Gastrocnemius medialis (tissue), 4 donors: ENCODE data around the gene GHRL. TPM values are rescaled to one million over a fixed set of nuclear protein-coding genes. Genes with fewer than 3 reads are reported as not detected.

Experiments
- ATAC-seq, 2 donors: fragments of 150-250 bp; one replicate each; pipeline ENCODE4 v1.9.1; 2016
- DNase-seq, 2 donors: peaks; one replicate each; pipeline ENCODE4 v3.0.0-alpha.2; 2019
- H3K27ac ChIP-seq, 4 donors: fragments of 200-600 bp; sonication (generic); 1 replicate in 1 of 4; 2 replicates in 3 of 4; pipeline ENCODE4 v1.5.1; 2016 to 2018; ENCODE audit warnings: mild to moderate bottlenecking in 2 of 4, moderate library complexity in 1 of 4
- H3K27me3 ChIP-seq, 3 donors: fragments of 200-600 bp; sonication (generic) in 2 of 3; 1 replicate in 1 of 3; 2 replicates in 2 of 3; pipeline versions ENCODE4 v1.5.1 to v1.6.0; 2016 to 2019; ENCODE audit warnings: mild to moderate bottlenecking in 1 of 3, moderate library complexity in 1 of 3
- H3K36me3 ChIP-seq, 2 donors: fragments of 200-600 bp; sonication (generic) in 1 of 2; one replicate each; pipeline ENCODE4 v1.5.1; 2017 to 2018
- H3K4me1 ChIP-seq, 2 donors: fragments of 200-600 bp; sonication (generic) in 1 of 2; one replicate each; pipeline ENCODE4 v1.5.1; 2016 to 2017; ENCODE audit warnings: mild to moderate bottlenecking in 2 of 2
- H3K4me3 ChIP-seq, 4 donors: fragments of 200-600 bp; sonication (generic) in 3 of 4; 1 replicate in 1 of 4; 2 replicates in 3 of 4; pipeline ENCODE4 v1.5.1; 2016 to 2019; ENCODE audit warnings: mild to moderate bottlenecking in 2 of 4
- H3K9me3 ChIP-seq, 3 donors: fragments of 200-600 bp; sonication (generic) in 2 of 3; 1 replicate in 1 of 3; 2 replicates in 2 of 3; pipeline ENCODE4 v1.5.1; 2016 to 2019
- CTCF ChIP-seq, 5 experiments: fragments of 450-650 bp in 3 of 5; fragments of 200-600 bp in 2 of 5; sonication (generic) in 2 of 5; IDR thresholded peaks in 4 of 5; conservative IDR thresholded peaks in 1 of 5; 1 replicate in 4 of 5; 2 replicates in 1 of 5; pipeline ENCODE4 v1.5.1; 2016 to 2019; ENCODE audit warnings: antibody characterized with exemption in 5 of 5, mild to moderate bottlenecking in 3 of 5, moderate library complexity in 3 of 5
- POLR2A ChIP-seq, 2 donors: fragments of 450-650 bp; IDR thresholded peaks; one replicate each; pipeline ENCODE4 v1.6.1; 2017; ENCODE audit warnings: antibody characterized with exemption in 2 of 2, mild to moderate bottlenecking in 2 of 2, moderate library complexity in 2 of 2
- in situ Hi-C, 4 donors: fragments of 200-750 bp; cut with MboI; loops; one replicate each; pipeline versions ENCODE4 v1.15.0 to v1.8.0; 2017; ENCODE audit warnings: low sequenced_read_pairs in 4 of 4
- intact Hi-C: fragments of 100-400 bp; cut with DNase I; formaldehyde crosslinking; loops from one replicate; pipeline ENCODE4 v1.15.1; 2023; ENCODE audit warnings: low total_unique reads
- total RNA-seq, 4 donors: library from RNA; depleted of rRNA; stranded (reverse); fragments of >200 nt; gene quantifications; one replicate each; pipeline versions ENCODE4 v1.1.0 to v1.2.3, GENCODE V29; 2016

Gene GHRL
- total RNA-seq, 4 donors from 2014 or later = not detected

DNA sequence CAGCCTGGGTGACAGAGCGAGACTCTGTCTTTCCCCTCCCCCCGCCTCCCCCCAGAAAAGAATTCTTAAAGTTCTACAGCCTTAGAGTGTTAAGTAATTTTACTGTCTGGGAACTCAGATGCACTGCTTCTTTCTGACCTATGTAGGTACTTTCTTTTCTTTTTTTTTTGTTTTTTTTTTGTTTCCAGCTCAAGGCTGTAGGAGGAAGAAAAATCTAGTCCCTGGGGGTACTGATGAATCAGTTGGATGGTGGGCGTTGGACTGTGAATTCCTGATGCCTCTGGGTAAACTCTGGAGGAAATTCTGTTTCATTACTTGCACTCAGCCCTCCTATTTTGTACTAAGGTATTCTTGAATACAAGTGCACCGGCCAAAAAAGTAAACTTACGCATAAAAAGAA lies 10.8 kb downstream of the GHRL start:
- intact Hi-C loops = no loop called here
- Histone ChIP-seq H3K36me3 (peaks cover 0 to 78% of the 10 kb centered on the region in 2 donors), H3K27me3 (no peaks in the 10 kb centered on the region), H3K27ac (no peak overlapping the region), H3K4me3 (no peak overlapping the region), H3K4me1 (no peaks in the 10 kb centered on the region), H3K9me3 (no peaks in the 10 kb centered on the region)
- ATAC-seq (no peak), DNase-seq (no peak)
- no peak for TF ChIP-seq CTCF (IDR thresholded peaks at IDR 0.05 in 4 of 5, conservative IDR thresholded peaks at IDR 0.05 in 1 of 5)
- no peak for TF ChIP-seq POLR2A (IDR thresholded peaks at IDR 0.05)
- in situ Hi-C loops = no loop called here

GRCh38 chr3:10280571-10280970 lies 12.2 kb downstream of the GHRL start:
- intact Hi-C loops (no loop called here), in situ Hi-C loops (no loop called here)
- no peak for DNase-seq
- Histone ChIP-seq H3K27ac (no peak overlapping the region), H3K4me3 (no peak overlapping the region), H3K4me1 (no peaks in the 10 kb centered on the region), H3K9me3 (no peaks in the 10 kb centered on the region), H3K36me3 (peaks cover 0 to 76% of the 10 kb centered on the region in 2 donors), H3K27me3 (no peaks in the 10 kb centered on the region)
- TF ChIP-seq POLR2A (IDR thresholded peaks at IDR 0.05) (no peak), CTCF (IDR thresholded peaks at IDR 0.05 in 4 of 5, conservative IDR thresholded peaks at IDR 0.05 in 1 of 5) (no peak)
- ATAC-seq = no peak

DNA sequence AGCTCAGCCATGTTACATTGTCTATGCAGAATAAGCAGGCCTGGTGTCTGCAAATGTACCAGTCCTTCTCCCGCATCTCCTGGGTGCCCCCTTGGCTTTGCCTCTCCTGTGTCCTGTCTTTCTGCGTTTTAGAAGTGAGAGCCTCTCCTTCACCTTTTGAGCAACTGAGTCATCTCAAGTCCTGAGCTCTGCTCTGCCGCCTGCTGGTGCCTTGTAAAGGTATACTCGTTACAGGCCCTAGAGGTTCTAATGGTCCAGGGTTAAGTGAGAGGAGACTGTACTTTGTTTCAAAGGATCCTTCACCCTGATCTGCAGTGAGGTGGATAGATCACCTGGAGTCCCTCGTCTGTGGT lies 12.6 kb downstream of the GHRL start:
- no peaks in the 10 kb centered on the region for H3K9me3 ChIP-seq
- peaks cover 0 to 72% of the 10 kb centered on the region in 2 donors for H3K36me3 ChIP-seq
- H3K27ac ChIP-seq = no peak overlapping the region
- H3K4me3 ChIP-seq = no peak overlapping the region
- TF ChIP-seq POLR2A (IDR thresholded peaks at IDR 0.05) = no peak
- no peak for TF ChIP-seq CTCF (IDR thresholded peaks at IDR 0.05 in 4 of 5, conservative IDR thresholded peaks at IDR 0.05 in 1 of 5)
- intact Hi-C loops = no loop called here
- peaks cover 0 to 2% of the 10 kb centered on the region in 2 donors for H3K4me1 ChIP-seq
- H3K27me3 ChIP-seq = no peaks in the 10 kb centered on the region
- in situ Hi-C loops = no loop called here
- no peak for ATAC-seq
- DNase-seq = no peak

DNA sequence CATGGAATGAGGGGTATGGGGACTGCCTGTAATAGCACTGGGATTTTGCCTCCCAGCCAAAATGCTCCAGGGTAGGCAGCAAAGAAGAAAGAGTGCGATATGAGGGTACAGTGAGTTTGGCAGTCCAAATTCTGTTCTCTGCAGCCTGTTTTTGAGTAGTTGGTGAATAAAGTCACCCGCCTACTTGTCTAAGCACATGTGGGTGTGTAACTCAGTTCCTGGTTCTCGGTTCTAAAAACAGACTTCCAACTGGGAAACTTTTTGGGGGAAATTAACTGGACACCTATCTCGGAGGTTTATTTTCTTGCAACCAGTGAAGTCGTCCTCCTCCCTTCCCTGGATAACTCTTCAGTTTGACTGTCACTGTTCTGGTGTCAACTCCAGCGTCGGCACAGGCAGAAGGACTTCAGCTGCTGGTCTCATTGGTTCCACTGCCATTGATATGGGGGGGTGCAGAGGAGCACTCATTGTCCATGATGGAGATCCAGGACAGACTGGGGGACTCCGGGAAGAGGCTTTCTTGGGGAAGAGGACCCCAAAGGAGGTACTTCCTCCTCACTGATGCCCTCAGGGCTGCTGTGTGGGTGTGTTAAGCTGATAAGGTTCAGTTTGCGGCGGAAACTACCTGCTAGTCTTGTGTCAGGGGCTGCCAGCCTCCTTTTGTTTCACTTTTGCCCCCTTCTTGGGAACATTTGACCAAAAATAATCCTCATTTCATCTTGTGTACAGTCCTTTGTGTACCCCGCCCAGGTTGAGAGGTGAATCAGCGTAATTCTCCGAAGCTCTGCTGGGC lies 13.2 kb downstream of the GHRL start:
- no peak overlapping the region for H3K4me3 ChIP-seq
- no peak overlapping the region for H3K27ac ChIP-seq
- H3K36me3 ChIP-seq = peaks cover 0 to 70% of the 10 kb centered on the region in 2 donors
- in situ Hi-C loops (no loop called here), intact Hi-C loops (no loop called here)
- TF ChIP-seq POLR2A (IDR thresholded peaks at IDR 0.05) (no peak), CTCF (IDR thresholded peaks at IDR 0.05 in 4 of 5, conservative IDR thresholded peaks at IDR 0.05 in 1 of 5) (no peak)
- no peaks in the 10 kb centered on the region for H3K27me3 ChIP-seq
- H3K9me3 ChIP-seq = no peaks in the 10 kb centered on the region
- peaks cover 5 to 8% of the 10 kb centered on the region in 2 donors for H3K4me1 ChIP-seq
- DNase-seq (no peak), ATAC-seq (no peak)
